HG02678 (cell line): ENCODE measurements around the gene PDE9A.

ENCODE experiments used
- ATAC-seq: cut with Tn5 transposase; IDR thresholded peaks from one replicate; pipeline ENCODE4 v1.9.1; 2021; ENCODE audit warnings: mild to moderate bottlenecking, moderate library complexity; ENCODE audit not compliant: unreplicated experiment

Gene PDE9A

GRCh38 chr21:42684109-42684916 lies 30.9 kb downstream of the PDE9A start:
- no peak for ATAC-seq

- ATAC-seq = no peak
Measured at GRCh38 chr21:42685036-42685435, 31.6 kb downstream of the PDE9A start.

DNA sequence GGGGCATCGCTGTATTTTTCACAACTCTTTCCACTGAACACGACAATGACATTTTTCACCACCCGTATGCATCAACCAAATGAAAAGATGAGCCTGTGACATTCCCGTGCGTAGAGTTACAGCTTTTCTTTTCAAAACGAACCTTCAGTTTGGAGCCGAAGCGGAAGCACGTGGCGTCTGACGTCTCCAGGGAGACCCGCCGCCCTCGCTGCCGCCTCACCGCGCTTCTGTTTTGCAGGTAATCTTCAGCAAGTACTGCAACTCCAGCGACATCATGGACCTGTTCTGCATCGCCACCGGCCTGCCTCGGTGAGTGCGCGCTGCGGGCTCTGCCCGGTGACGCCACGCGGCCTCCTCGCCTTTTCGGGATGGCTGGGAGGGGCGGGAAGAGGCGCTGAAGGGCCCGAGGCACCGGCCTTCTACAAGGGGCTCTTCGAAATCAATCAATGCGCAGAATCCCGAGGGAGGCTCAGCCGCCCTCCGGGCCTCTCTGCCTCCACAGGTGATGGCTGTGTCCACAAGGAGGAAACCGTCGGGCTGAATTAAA lies 32.6 kb downstream of the PDE9A start:
- no peak for ATAC-seq

DNA sequence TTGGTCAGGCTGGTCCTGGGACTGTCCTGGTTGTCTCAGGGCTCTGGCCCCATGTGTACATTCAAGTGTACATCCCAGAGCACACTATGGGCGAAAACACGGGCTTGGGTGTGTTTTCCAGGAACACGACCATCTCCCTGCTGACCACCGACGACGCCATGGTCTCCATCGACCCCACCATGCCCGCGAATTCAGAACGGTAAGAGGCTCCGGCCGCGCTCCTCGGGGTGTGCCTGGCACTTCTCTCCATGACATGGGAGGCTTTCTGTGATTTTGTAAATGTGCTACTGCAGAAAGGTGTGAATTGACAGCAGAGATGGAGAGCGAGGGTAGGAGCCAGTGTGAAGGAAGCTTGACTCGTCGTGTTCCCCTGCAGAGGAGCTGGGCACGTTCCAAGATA lies 34.4 kb downstream of the PDE9A start:
- ATAC-seq = no peak

DNA sequence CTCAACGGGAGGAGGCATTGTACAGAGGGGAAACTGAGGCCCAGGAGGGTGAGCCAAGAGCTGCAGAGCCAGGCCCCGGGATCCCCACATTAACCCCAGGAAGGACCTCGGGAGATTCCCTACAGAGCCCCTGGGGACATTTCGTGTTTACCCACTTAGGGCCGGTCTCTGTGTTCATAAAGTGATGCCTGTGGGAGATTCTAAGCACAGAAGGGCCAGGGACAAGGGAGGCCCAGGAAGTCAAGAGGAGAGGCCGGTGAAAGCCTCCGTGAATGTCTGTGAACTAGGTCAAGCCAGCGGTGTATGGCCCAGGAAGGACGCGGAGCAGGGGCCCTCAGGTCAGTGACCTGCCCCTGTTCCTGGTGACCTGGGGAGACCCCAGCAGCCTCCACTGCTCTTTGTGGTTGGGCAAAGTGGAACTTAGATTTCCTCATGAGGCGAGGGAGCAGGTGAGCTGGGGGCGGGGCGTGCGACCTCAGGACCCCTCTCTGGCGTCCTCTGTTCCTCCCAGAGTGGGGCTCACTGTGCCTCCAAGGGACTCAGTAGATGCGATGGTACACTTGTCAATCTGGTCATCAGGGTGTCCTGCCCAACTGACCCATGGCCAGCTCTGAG lies 34.9 kb downstream of the PDE9A start:
- no peak for ATAC-seq

GRCh38 chr21:42688841-42689371 lies 35.5 kb downstream of the PDE9A start:
- ATAC-seq = no peak

DNA sequence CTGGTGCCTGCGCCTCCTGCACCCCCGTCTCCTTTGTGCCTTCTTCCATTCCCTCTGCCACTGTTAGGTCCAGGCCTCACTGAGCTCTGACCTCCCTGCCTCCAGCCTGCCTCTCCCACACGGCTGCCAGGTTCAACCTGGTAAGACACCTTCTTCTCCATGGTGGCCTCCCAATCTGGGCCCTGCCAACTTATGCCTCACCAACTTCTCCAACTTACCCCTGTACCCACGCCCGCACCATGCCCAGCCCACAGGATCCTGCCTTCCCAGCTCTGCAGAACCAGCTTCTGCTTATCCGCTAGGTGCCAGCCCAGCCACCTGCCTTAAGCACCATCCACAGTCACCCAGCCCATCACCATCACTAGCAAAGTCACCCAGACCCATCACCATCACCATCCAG lies 37.2 kb downstream of the PDE9A start:
- no peak for ATAC-seq

- no peak for ATAC-seq
Measured at GRCh38 chr21:42691901-42692559, 38.6 kb downstream of the PDE9A start.

- ATAC-seq = no peak
Measured at GRCh38 chr21:42692688-42693087, 39.3 kb downstream of the PDE9A start.

GRCh38 chr21:42694751-42695696 lies 41.6 kb downstream of the PDE9A start:
- no peak for ATAC-seq

- ATAC-seq = no peak
Measured at GRCh38 chr21:42695697-42696380, 42.4 kb downstream of the PDE9A start.

DNA sequence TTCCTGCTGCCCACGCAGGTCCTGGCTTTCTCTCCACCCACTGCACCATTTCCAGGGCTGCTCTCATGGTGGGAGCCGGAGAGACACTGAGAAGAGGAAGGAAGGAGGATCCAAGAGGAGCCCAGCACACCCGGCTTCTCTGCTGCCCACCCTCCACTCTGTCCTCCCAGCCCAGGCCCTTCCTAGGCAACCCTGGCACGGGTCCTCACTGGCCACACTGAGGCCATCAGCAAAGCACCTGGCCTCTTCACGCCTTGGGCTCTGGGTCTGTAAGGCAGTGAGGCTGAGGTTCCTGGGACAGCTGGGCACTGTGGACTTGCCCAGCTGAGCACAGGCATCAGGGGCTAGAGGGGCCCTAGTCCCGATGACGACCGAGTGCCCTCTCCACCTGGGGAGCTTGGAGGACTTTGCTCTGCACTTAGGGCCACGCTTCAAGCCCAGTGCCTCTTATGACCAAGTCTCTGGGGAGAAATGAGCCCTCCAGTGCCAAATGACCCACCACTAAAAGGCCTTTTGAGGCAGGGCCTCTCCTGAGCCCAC lies 43.1 kb downstream of the PDE9A start:
- no peak for ATAC-seq

- ATAC-seq = no peak
Measured at GRCh38 chr21:42698733-42699132, 45.3 kb downstream of the PDE9A start.

DNA sequence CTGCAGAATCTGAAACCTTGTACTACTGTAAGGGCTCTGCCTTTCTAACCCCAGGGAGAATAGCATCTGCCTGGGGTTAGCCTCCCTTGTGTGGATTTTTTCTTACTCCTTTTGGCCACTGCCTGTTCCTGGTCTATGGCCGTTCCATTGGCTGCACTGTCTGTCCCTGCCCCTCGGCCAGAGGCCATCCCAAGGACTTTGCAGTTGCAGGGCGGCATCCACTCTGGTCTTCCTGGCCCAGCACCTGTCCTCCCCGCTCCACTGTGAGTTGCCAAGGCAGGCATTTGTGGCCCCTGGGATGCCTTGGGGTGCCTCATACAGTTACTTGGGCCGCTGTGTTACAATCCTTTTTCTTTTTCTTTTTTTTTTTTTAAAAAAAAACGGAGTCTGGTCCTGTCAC lies 45.8 kb downstream of the PDE9A start:
- ATAC-seq = no peak

- ATAC-seq = no peak
Measured at GRCh38 chr21:42701706-42702456, 48.5 kb downstream of the PDE9A start.

DNA sequence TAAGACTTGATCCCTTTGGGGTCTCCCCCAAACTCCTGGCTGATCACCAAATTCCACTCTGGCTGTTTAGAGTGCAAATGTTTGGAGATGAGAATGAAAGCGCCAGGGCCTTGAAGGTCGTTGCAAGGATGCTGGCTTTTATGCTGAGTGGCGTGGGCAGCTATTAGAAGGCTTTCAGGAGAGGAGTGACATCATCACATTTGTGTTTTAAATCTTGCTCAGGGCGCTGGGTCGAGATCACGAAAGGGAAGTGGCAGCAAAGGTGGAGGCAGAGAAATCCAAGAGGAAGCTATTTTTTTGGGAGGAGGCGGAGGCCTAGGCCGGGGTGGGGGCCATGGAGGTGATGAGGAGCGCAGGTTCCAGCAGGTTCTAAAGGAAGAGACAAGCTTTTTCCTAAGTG lies 49.3 kb downstream of the PDE9A start:
- ATAC-seq = no peak

GRCh38 chr21:42703136-42703908 lies 49.9 kb downstream of the PDE9A start:
- no peak for ATAC-seq

GRCh38 chr21:42703965-42704364 lies 50.5 kb downstream of the PDE9A start:
- no peak for ATAC-seq
